CD4-positive, alpha-beta T cell treated with Interleukin-21 for 1 hour (primary cell): ENCODE data around the gene STARD6.
"Not testable (repeated sequence)": the region's sequence is repeated elsewhere in the genome, so short reads cannot be mapped to it uniquely, and the experiment has no call there.

Experiments used
- DNase-seq: peaks from one replicate; pipeline ENCODE4 v3.0.0-alpha.2; 2020

Gene STARD6

DNA sequence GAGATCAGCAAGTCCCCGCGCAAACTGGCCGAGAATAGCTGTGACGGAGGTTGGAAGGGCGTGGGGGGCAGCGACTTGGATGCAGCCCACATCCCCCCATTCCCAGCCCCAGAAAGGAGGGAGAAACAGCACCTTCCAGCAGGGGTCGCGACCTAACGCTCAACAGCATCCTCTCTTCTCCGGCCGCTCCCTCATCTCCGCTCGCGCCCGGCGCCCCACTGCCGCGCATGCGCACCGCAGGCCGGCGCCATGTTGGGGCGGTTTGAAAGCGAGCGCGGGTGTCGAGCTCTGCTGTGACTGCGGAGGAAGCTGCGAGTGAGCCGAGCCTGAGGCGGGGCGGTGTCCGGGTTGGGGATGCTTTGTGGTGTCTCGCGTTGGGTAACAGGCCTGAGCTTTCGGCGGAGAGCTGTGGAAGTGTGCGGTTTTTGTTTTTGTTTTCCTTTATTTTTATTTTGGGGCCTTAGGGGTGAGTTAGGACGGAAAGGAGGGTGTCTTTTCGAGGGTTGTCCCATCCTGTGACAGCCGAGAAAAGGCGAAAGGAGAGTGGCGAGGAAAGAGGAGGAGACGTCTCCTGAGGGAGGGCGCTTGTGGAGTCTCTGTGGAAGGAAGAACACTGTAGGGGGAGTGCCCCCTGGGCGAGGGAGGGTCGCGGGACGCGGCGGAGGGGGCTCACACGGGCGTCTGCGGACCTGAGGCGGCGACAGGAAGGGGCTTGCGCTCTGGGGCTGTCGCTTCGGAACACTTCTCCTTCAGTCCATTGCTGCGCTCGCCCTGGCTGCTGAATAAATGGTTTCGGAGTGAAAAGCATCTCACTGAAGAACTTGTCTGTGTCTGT is at the start of gene STARD6, which contains the start of gene C18orf54:
Gene STARD6 (minus strand): TSS at position 199 of the 835 bp plus-strand sequence. CDS start 3,285 bp downstream, outside the sequence.
Gene C18orf54 (plus strand): TSS at position 247 of the 835 bp plus-strand sequence. CDS start 2,667 bp downstream, outside the sequence.
- peak; percentile 92 for DNase-seq

DNA sequence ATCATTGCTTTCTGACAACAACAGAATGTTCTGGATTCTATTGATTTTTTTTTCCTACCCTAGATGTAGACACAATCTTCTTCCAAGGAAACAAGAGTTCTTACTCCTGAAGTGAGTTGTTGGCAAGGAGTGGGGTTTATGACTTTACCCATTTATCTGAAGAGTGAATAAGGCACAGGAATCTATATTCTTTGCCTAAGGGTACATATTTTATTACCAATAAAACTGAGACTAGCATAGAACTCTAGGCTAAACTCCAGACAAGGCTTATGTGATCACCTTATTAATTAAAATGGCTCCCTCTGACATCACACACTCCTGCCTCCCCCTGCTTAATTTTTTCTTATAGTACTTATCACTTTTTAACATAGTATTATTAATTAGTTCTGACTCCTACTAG is 47.6 kb upstream of the STARD6 start:
- no peak for DNase-seq

DNA sequence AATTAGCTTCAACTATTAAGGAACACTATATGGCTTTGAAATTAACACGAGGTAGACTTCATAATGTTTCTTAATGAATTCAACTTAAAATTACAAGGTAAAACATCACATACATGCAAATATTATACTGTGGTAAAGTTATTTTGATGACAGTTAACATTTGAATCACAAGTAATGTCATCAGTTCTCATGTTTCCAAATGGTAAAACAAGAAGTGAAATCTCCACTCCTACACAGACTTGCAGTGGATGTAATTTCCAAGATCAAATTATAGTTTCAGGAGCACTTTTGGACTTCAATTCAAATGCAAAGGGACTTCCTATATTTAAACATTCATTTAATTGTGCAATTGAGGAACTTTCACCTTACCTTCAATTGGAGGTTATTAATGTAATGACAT is 39.1 kb upstream of the STARD6 start:
- no peak for DNase-seq

- no peak for DNase-seq
Observed at GRCh38 chr18:54393648-54394294, 36.1 kb upstream of the STARD6 start.

GRCh38 chr18:54392543-54393023 is 34.9 kb upstream of the STARD6 start:
- peak; percentile 64 for DNase-seq

DNA sequence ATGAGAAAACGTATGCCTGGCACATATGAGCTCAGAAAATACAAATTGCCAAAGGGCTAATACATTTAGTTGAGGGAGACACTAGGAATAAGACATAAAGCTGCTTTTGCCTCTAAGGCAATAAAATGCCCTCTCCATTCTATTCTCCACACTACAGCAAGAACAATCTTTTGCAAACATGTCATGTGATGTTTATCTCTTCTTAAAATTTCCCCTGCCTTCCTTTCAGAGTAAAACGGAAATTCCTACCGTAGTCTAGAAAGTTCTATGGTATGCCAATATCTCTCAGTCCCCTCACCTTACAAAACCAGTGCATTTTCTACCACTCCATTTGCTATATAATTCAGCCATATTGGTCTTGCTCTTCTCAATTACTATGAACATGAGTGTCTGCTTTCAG is 33.2 kb upstream of the STARD6 start:
- DNase-seq: no peak

DNA sequence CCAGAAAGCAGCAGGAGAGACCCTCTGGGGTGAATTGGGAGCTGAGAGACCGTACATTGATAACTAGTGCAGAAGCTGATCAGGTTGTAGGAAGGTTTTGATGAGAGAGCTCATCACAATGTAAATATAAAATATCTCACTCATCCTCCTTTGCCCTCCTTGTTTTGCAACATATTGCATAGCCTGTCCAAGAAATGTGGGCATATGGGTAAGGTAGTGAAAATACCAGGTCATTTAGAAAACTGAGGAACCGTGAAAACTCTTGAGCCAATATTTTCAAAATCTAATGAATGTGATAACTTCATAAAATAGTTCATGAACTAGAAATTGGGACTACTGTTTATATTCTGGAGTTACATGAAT is 31.5 kb upstream of the STARD6 start:
- DNase-seq: no peak

DNA sequence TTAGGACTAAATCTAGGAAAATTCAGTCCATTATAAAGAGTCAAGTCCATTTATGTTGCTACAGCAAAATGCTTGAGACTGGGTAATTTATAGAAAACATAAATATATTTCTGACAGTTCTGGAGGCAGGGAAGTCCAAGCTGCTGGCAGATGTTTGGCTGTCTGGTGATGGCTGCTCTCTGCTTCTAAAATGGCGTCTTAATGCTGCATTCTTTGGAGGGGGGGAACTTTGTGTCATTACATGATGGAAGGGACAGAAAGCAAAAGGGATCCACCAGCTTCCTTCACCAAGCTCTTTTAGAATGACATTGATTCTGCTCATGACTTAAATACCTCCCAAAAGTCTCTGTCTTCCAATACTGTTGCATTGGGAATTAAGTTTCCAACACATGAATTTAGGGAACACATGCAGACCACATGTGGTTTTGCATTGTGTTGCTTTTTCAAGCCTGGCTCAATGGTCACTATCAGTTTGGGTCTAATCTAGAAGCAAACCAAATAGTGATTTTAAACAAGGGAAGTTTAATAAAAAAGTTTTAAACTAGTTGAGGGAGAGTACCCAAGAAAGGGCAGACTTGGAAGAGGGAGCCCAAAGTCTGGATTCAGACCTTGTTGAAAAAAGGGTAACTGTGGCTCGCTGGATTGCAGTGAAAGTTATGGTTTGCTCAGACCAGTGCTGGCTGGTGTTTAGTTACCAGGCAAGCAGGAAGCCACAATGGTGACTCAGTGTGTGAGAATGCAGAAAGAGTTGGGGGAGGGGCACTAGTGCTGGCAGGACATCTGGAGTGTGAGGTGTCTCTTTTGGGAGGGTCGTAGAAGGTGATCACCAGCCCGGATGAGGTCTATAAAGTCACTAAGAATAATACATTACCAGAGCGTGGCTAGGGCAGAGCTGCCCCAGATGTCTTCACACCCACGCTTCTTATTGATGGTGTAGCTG is 30.8 kb upstream of the STARD6 start:
- DNase-seq: no peak

DNA sequence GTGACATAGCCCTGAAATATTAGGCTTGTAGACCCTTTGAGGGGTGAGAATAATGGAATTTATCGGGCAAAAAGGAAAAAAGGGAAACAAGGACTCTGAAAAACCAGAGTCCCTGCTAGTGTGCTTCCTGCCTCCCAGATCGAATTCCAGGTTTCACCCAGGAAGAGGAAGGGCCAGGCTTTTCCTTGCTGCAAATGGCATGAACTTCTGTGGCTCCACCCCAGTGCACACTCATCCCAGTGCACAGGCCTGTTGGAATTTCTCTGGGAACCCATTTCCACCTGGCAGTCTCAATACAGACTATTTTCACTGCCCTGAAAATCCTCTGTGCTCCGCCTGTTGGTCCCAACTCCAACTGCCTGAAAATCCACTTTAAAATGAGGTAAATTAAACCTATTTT is 30.0 kb upstream of the STARD6 start:
- no peak for DNase-seq

- not testable (repeated sequence) for DNase-seq
Observed at GRCh38 chr18:54386800-54387495, 29.3 kb upstream of the STARD6 start.

DNA sequence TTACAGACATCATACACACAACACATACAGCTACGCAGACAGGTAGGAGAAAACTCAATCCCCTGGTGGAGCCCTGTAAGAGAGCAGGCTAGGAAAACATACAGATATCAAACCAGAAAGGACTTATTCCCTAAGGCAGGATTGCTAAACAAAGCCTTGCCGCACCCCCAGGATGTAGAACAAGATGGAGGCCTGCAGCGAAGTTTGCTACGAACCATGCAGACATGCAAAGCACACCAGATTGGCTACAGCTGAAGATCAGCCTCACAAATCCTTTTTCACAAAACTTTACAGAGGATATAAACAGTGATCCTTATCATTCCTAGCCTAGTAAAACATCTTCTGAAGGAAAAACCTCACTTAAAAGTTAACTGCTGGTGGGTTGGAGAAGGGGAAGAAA is 28.4 kb upstream of the STARD6 start:
- DNase-seq: no peak

DNA sequence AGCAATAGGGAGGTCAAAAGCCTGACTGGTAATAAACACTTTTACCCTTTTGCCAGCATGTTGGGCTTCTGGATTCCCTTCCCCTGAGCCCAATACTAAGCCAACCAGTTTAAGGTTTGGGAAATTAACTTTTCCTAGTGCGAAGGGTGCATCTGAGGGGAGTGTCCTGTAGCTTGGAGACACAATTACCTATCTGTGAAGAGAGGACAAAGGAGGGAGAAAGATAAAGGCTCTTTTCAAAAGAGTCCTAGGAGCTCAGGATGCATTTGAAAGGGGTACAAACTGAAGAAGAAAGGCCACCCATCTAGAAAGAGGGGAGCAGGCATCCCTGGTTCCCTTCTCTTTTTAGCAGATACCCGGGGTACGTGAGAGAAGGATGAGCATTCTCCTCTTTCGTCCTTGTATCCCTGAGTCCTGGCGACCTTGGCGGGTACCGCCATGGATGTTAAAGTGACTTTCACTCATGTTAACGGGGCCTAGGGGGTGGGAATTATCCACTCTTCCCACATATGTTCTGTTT is 25.1 kb upstream of the STARD6 start:
- no peak for DNase-seq

GRCh38 chr18:54382076-54382475 is 24.4 kb upstream of the STARD6 start:
- no peak for DNase-seq

DNA sequence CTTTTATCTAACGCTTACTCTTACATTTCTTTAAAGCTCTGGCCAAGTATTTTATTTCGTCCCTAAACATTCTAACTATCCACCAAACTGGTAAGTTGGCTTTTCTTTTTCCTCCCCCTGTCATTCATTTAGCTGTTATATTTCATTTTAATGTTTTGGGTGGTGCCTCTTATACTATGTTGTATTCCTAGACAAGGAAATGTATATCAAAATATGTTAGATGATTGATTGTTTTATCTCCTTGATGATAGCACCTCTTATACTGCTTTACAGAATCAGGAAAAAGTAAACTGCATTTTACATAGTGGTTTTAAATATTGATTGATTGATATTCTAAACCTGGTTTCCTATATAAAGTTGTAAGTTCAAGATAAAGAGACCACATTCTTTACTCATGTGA is 24.0 kb upstream of the STARD6 start:
- no peak for DNase-seq

- no peak for DNase-seq
Observed at GRCh38 chr18:54378057-54378456, 20.4 kb upstream of the STARD6 start.

DNA sequence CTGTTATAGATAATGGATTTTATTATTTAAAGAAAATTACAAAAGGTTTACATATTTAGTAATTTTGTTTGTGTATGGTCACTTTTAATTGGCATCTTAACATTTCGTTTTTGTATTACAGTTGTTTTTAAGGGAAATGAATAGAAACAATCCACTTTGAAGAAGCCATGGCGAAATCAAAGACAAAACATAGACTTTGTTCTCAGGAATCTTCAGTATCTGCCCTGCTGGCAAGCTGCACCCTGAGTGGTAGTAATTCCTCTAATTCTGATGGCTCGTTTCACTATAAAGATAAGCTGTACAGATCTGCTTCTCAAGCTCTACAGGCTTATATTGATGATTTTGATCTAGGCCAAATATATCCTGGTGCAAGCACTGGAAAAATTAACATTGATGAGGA is 2.7 kb upstream of the STARD6 start:
- DNase-seq: no peak

DNA sequence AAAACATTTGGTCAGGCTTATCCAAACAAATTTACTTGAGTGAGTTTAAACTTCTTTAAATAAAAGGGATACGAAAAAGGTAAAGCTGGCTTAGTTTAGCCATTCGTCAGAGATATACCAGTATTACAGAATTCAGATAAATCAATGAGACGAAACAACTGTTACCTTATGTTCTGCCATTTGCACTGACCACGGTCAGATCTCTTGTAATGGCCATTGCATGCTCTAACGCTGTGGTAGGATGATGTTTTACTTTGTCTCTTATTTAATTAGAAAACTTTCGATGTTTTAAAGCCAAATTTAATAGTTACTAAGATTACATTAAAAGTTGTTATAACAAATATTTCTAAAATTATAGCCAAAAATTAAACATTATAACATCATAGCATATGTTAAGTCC is 1.6 kb upstream of the STARD6 start:
- DNase-seq: no peak

GRCh38 chr18:54358495-54359040 is 910 bp upstream of the STARD6 start:
- DNase-seq: no peak

DNA sequence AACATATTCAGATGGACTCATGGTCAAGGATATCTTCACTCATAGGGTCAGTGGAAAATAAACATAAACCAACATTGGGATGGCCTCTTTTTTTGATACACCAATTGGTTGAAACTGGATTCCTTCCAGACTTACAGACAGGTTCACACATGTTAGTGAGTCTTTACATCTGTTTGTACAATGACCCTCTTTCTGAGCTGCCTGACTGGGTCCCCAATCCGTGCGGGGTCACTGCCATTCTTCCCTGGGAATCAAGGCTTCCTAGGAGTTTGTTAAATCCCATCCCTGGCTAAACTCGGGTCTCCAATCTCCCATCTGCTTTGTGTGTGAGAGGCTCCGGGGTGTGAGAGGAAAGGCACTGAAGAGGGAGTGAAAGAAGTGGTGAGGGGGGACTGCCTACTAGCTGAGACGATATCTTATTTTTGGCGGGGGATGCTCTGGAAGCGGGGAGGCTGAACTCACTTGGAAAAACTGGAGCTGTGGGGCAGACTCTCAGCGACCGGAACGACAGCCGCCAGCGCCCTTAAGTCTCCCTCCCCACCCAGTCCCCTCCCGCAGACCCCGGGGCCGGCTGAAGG is 487 bp downstream of the STARD6 start:
- DNase-seq: no peak

- DNase-seq: no peak
Observed at GRCh38 chr18:54351186-54351585, 6.5 kb downstream of the STARD6 start.

- no peak for DNase-seq
Observed at GRCh38 chr18:54338230-54338629, 19.4 kb downstream of the STARD6 start.
